Endothelial cell of umbilical vein (primary cell): ENCODE results near the gene MPL. TPM values are rescaled to one million over a fixed set of nuclear protein-coding genes. Genes with fewer than 3 reads are reported as not detected.

Experiments
- BruUV-seq: library from RNA; stranded (reverse); fragments of 400-500 nt; replicated peaks from 2 replicates; lab custom pipeline; 2021; lab: Mats Ljungman, UMichigan
- CTCF ChIA-PET: fragments of 300-600, 350-600 bp; sonication (Branson Sonifier 250); formaldehyde crosslinking; loops from one replicate; lab custom pipeline; 2021; ENCODE audit warnings: antibody characterized with exemption, inconsistent platforms; lab: Charles Lee
- POLR2A ChIA-PET: fragments of 300-600, 350-600 bp; sonication (Branson Sonifier 250); formaldehyde crosslinking; loops from one replicate; lab custom pipeline; 2021; ENCODE audit warnings: antibody characterized with exemption, inconsistent platforms; lab: Charles Lee
- DNase-seq: peaks from one replicate; pipeline ENCODE4 v3.0.0-alpha.2; 2011; ENCODE audit warnings: low read depth, low spot score
- FAIRE-seq: peaks from 2 replicates; lab custom pipeline; 2011; peaks lifted over from hg19 to GRCh38; lab: Jason Lieb, UNC
- H2AFZ ChIP-seq: 2 replicates; pipeline ENCODE4 v1.6.0; 2012; ENCODE audit warnings: low read depth, low read length, control low read depth, inconsistent platforms
- H3K27ac ChIP-seq: 2 replicates; pipeline ENCODE4 v1.5.1; 2011; ENCODE audit warnings: low read depth, mild to moderate bottlenecking, control low read depth, low read length, moderate library complexity; ENCODE audit not compliant: insufficient read depth
- H3K27me3 ChIP-seq, 2 experiments: 2 replicates each; pipeline versions ENCODE4 v1.6.0 to v1.6.1; 2011; ENCODE audit warnings: low read length in 2 of 2, mixed read lengths in 1 of 2; ENCODE audit not compliant: control insufficient read depth in 2 of 2, insufficient read depth in 2 of 2
- H3K36me3 ChIP-seq, 2 experiments: 2 replicates in 1 of 2; 3 replicates in 1 of 2; pipeline ENCODE4 v1.5.1; 2011; ENCODE audit warnings: low read length in 2 of 2, mild to moderate bottlenecking in 1 of 2, moderate library complexity in 1 of 2; ENCODE audit not compliant: control insufficient read depth in 2 of 2, insufficient read depth in 2 of 2; ENCODE audit errors: extremely low read depth in 1 of 2
- H3K4me1 ChIP-seq: 3 replicates; pipeline ENCODE4 v1.5.1; 2011; ENCODE audit warnings: mild to moderate bottlenecking, low read length; ENCODE audit not compliant: control insufficient read depth, insufficient read depth; ENCODE audit errors: extremely low read depth
- H3K4me2 ChIP-seq: 2 replicates; pipeline ENCODE4 v1.6.1; 2011; ENCODE audit warnings: low read length, control low read depth, mixed read lengths; ENCODE audit not compliant: insufficient read depth
- H3K4me3 ChIP-seq, 3 experiments: fragments of 200-600 bp in 1 of 3; sonication (generic), shearing (Covaris generic) in 1 of 3; replicated peaks in 1 of 3; 2 replicates each; pipeline ENCODE4 v1.5.1; 2011 to 2016; ENCODE audit warnings: control low read depth in 3 of 3, low read length in 3 of 3, mild to moderate bottlenecking in 2 of 3, inconsistent platforms in 1 of 3, low read depth in 1 of 3, moderate library complexity in 1 of 3; ENCODE audit not compliant: insufficient read depth in 1 of 3
- H3K79me2 ChIP-seq: 2 replicates; pipeline ENCODE4 v1.6.0; 2012; ENCODE audit warnings: low read length, inconsistent platforms; ENCODE audit not compliant: control insufficient read depth, insufficient read depth
- H3K9ac ChIP-seq: replicated peaks from 2 replicates; pipeline ENCODE3; 2011; ENCODE audit warnings: low read length, control low read depth; ENCODE audit not compliant: insufficient read depth; ENCODE audit errors: extremely low read depth
- H3K9me1 ChIP-seq: replicated peaks from 3 replicates; pipeline ENCODE4 v1.6.0; 2011; ENCODE audit warnings: mild to moderate bottlenecking, low read length; ENCODE audit not compliant: control insufficient read depth, insufficient read depth; ENCODE audit errors: extremely low read depth
- H3K9me3 ChIP-seq: replicated peaks from 2 replicates; pipeline ENCODE4 v1.5.1; 2012; ENCODE audit warnings: low read length, inconsistent platforms; ENCODE audit not compliant: control insufficient read depth, insufficient read depth
- H4K20me1 ChIP-seq: replicated peaks from 2 replicates; pipeline ENCODE3; 2011; ENCODE audit warnings: mild to moderate bottlenecking, low read length; ENCODE audit not compliant: control insufficient read depth, insufficient read depth; ENCODE audit errors: extremely low read depth
- GATA2 ChIP-seq: IDR thresholded peaks from 2 replicates; pipeline ENCODE4 v1.7.0; 2011; ENCODE audit warnings: low read depth, mild to moderate bottlenecking, moderate library complexity, mixed read lengths, low read length; ENCODE audit not compliant: insufficient read length, insufficient read depth
- MYC ChIP-seq: IDR thresholded peaks from one replicate; pipeline ENCODE4 v1.6.1; 2011; ENCODE audit warnings: mild to moderate bottlenecking, low read depth, low read length
- POLR2A ChIP-seq: IDR thresholded peaks from 2 replicates; pipeline ENCODE4 v1.6.1; 2012; ENCODE audit warnings: low read depth, mild to moderate bottlenecking, control low read depth, low read length
- POLR2AphosphoS5 ChIP-seq: IDR thresholded peaks from 2 replicates; pipeline ENCODE4 v1.6.1; 2012; ENCODE audit warnings: low read depth, mild to moderate bottlenecking, control low read depth, low read length, moderate library complexity; ENCODE audit not compliant: insufficient read depth
- dilution Hi-C: fragments of 300-500 bp; cut with MboI; formaldehyde crosslinking; loops from one replicate; pipeline ENCODE4 v1.15.0; 2019; ENCODE audit warnings: low sequenced_read_pairs; ENCODE audit not compliant: extremely low pct_ligation_motif_present
- intact Hi-C: fragments of 100-400 bp; cut with micrococcal nuclease; formaldehyde crosslinking; loops from one replicate; pipeline ENCODE4 v1.10.0; 2022
- polyA plus RNA-seq, 4 experiments: library from polyadenylated mRNA; depleted of rRNA in 3 of 4; stranded (reverse) in 3 of 4; unstranded in 1 of 4; fragments of >200 nt; gene quantifications; 2 replicates each; pipeline versions ENCODE4 v1.2.1 to v1.2.3, GENCODE V29; 2011 to 2012; ENCODE audit warnings: missing spikeins in 1 of 4
- total RNA-seq: library from RNA; stranded (reverse); gene quantifications from 2 replicates; pipeline ENCODE4 v1.2.3, GENCODE V29; 2021

MPL gene
- total and polyA plus RNA-seq, 2 donors (not counting 3 experiments of a cell fraction or from before 2014, with no cell fraction given), result 0.14 to 0.24 TPM

DNA sequence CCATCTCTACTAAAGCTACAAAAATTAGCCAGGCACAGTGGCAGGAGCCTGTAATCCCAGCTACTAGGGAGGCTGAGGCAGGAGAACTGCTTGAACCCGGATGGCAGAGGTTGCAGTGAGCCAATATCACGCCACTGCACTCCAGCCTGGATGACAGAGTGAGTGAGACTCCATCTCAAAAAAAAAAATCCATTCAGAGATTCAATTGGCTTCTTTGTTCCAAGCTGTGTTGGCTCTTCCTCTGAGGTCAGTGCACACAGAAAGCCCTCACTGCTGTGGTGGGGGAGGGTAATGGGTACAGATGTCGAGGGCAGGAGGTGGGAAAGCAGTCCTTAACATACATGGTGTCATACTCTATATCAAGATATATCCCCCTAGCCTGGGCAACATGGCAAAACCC is 22.1 kb upstream of the MPL start:
- Histone ChIP-seq H3K9ac (no peak overlapping the region), H3K36me3 (peaks cover 49 to 91% of the 10 kb centered on the region in 2 experiments), H3K9me1 (no peaks in the 10 kb centered on the region), H2AFZ (no peak overlapping the region), H3K27me3 (no peaks in the 10 kb centered on the region), H3K9me3 (no peaks in the 10 kb centered on the region), H4K20me1 (no peaks in the 10 kb centered on the region), H3K4me3 (no peak overlapping the region), H3K79me2 (no peaks in the 10 kb centered on the region), H3K4me2 (no peak overlapping the region), H3K27ac (no peak overlapping the region), H3K4me1 (no peaks in the 10 kb centered on the region)
- ChIA-PET CTCF (interaction anchor here (3.1 kb wide), 1 partner anchor 99 kb away, joined by 12 read pairs; no protein-coding TSS in a partner anchor), POLR2A (interaction anchor here (0.7 kb wide), 1 partner anchor 108 kb away, joined by 3 read pairs; no protein-coding TSS in a partner anchor)
- intact Hi-C loops, result no loop called here
- DNase-seq (no peak), FAIRE-seq (no peak)
- TF ChIP-seq GATA2 (no peak), MYC (no peak), POLR2AphosphoS5 (no peak), POLR2A (no peak)
- BruUV-seq, result no TSS peak
- dilution Hi-C loops, result no loop called here

DNA sequence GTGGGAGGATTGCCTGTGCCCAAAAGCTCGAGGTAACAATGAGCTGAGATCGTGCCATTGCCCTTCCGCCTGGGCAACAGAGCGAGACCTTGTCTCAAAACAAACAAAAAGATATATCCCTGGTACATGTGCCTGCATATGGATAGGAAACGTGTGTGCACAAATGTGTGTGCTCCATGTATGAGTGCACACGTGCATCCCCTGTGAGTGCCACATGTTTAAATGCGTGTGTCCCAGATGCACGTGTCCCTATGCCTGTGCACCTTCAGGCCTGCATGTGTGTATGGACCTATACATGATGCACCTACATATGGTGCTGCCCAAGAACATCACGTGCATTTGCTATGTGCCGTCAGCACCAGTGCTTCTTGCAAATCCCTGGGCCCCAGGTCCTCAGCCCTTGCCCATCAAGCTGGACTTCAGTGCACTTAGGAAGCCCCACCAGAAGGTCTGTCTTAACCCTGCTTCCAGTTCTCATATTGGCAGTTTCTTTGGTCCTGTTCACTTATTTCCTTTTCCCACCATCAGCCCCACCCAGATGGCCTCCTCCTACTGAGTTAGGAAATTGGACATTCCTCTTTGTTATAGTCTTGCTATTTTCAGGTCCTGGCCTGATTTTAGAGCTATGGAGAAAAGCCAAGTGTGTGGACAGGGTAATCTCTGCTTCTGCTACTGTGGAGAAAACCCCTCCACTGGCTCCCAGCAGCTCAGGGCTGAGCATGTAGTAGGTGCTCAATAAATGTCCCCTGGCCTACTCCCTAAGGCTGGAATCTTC is 21.5 kb upstream of the MPL start:
- Histone ChIP-seq H3K4me3 (no peak overlapping the region), H3K4me2 (no peak overlapping the region), H3K9me3 (no peaks in the 10 kb centered on the region), H2AFZ (no peak overlapping the region), H3K27ac (no peak overlapping the region), H3K36me3 (peaks cover 49 to 87% of the 10 kb centered on the region in 2 experiments), H3K9me1 (no peaks in the 10 kb centered on the region), H3K4me1 (no peaks in the 10 kb centered on the region), H3K9ac (no peak overlapping the region), H3K79me2 (no peaks in the 10 kb centered on the region), H3K27me3 (no peaks in the 10 kb centered on the region), H4K20me1 (no peaks in the 10 kb centered on the region)
- ChIA-PET POLR2A (interaction anchor here (0.8 kb wide), 1 partner anchor 14 kb away, joined by 5 read pairs; no protein-coding TSS in a partner anchor), CTCF (interaction anchor here (0.6 to 3.1 kb wide), 6 partner anchors 14 to 98 kb away, joined by 3 to 12 read pairs (median 6); partner anchors contain the start of gene CDC20)
- intact Hi-C loops (no loop called here), dilution Hi-C loops (no loop called here)
- FAIRE-seq (peak; percentile 53), DNase-seq (no peak)
- no TSS peak for BruUV-seq
- TF ChIP-seq POLR2A (peak; percentile 48), POLR2AphosphoS5 (peak; percentile 46), GATA2 (no peak)
